ENCODE measurements around the gene CYP2A6.

Gene CYP2A6

DNA sequence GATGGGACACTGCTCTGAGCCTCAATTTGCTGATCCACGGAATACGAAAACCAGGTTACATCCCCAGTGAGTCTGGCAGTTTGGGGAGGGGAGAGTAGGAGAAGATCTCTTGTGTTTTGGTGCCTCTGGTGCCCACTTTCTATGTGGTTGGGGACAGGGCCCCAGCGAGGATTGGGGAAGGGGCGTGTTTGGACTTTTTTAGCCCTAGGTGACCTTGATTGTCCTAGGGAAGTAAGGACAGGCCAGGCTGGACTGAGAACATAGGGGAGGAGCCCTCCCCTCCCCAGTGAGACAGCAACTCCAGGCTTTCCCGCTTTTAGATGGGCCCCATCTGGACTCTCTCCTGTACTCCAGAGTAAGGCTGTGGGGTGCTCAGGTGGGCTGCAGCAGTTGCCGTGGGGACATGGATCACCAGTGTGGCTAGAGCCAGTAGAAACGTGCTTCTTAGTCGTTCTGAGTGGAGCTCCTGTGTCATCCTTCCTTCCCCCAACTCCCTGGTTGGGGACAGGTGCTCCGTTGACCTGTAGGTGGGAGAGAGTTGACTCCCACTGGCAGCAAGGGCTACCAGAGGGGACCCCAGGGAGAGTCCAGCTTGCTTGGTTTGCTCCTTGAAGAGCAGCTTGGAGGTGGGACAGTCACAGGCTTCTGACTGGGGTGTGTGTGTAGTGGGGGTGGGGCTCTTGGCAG is 46.9 kb downstream of the CYP2A6 start:
- DNase-seq (ENCODE audit: low spot score) = no peak
- no peak for TF ChIP-seq CTCF (IDR thresholded peaks at IDR 0.05; ENCODE audit: borderline replicate concordance, control extremely low read depth, extremely low read depth, insufficient read depth, missing control alignments)
- in situ Hi-C loops (cut with MboI; ENCODE audit: low sequenced_read_pairs, unreplicated experiment) = no loop called here

- in situ Hi-C loops (cut with MboI; ENCODE audit: low sequenced_read_pairs, unreplicated experiment) = no loop called here
- DNase-seq (ENCODE audit: low spot score) = no peak
- no peak for TF ChIP-seq CTCF (IDR thresholded peaks at IDR 0.05; ENCODE audit: borderline replicate concordance, control extremely low read depth, extremely low read depth, insufficient read depth, missing control alignments)
Observed at GRCh38 chr19:40802300-40803169, 47.7 kb downstream of the CYP2A6 start.

- in situ Hi-C loops (cut with MboI; ENCODE audit: low sequenced_read_pairs, unreplicated experiment) = no loop called here
- TF ChIP-seq CTCF (IDR thresholded peaks at IDR 0.05; ENCODE audit: borderline replicate concordance, control extremely low read depth, extremely low read depth, insufficient read depth, missing control alignments) = no peak
- no peak for DNase-seq (ENCODE audit: low spot score)
Observed at GRCh38 chr19:40801426-40802299, 48.6 kb downstream of the CYP2A6 start.

- in situ Hi-C loops (cut with MboI; ENCODE audit: low sequenced_read_pairs, unreplicated experiment) = no loop called here
- no peak for DNase-seq (ENCODE audit: low spot score)
- no peak for TF ChIP-seq CTCF (IDR thresholded peaks at IDR 0.05; ENCODE audit: borderline replicate concordance, control extremely low read depth, extremely low read depth, insufficient read depth, missing control alignments)
Observed at GRCh38 chr19:40800997-40801377, 49.3 kb downstream of the CYP2A6 start.

- in situ Hi-C loops (cut with MboI; ENCODE audit: low sequenced_read_pairs, unreplicated experiment) = no loop called here
- DNase-seq (ENCODE audit: low spot score) = no peak
- no peak for TF ChIP-seq CTCF (IDR thresholded peaks at IDR 0.05; ENCODE audit: borderline replicate concordance, control extremely low read depth, extremely low read depth, insufficient read depth, missing control alignments)
Observed at GRCh38 chr19:40800339-40800996, 49.8 kb downstream of the CYP2A6 start.
